Body of pancreas (tissue), 4 donors: Measurements from ENCODE around the gene CHTF8.

Experiments
- CTCF ChIP-seq, 7 experiments: fragments of 450-650 bp in 4 of 7; fragments of 200-600 bp in 3 of 7; sonication (generic) in 3 of 7; IDR thresholded peaks; one replicate each; pipeline ENCODE4 v1.5.1; 2016 to 2019; ENCODE audit warnings: antibody characterized with exemption in 7 of 7
- POLR2A ChIP-seq, 3 donors: fragments of 450-650 bp; IDR thresholded peaks; one replicate each; pipeline ENCODE4 v1.6.1; 2016; ENCODE audit warnings: antibody characterized with exemption in 3 of 3, mild to moderate bottlenecking in 2 of 3

GRCh38 chr16:69109486-69110270, 22.7 kb downstream of the CHTF8 start:
- no peak for TF ChIP-seq CTCF (IDR thresholded peaks at IDR 0.05)
- no peak for TF ChIP-seq POLR2A (IDR thresholded peaks at IDR 0.05)
